CD4-positive, alpha-beta T cell treated with Interleukin-17A for 1 hour (primary cell): ENCODE data around the gene RHOT1.
"Not testable (repeated sequence)": the region's sequence is repeated elsewhere in the genome, so short reads cannot be mapped to it uniquely, and the experiment has no call there.

Experiments
- DNase-seq: peaks from one replicate; pipeline ENCODE4 v3.0.0-alpha.2; 2020

Gene RHOT1

GRCh38 chr17:32142038-32142856, at the start of gene RHOT1:
Gene RHOT1, plus strand, starts transcription at chr17:32142502. Its CDS starts 191 bp downstream, at chr17:32142693.
- DNase-seq: peak; percentile 83

GRCh38 chr17:32099686-32100085, 42.6 kb upstream of the RHOT1 start:
- no peak for DNase-seq

- not testable (repeated sequence) for DNase-seq
Observed at GRCh38 chr17:32100323-32100722, 42.0 kb upstream of the RHOT1 start.

GRCh38 chr17:32100971-32101631, 41.2 kb upstream of the RHOT1 start:
- DNase-seq: no peak

- DNase-seq: no peak
Observed at GRCh38 chr17:32102172-32102571, 40.1 kb upstream of the RHOT1 start.

GRCh38 chr17:32102646-32103186, 39.6 kb upstream of the RHOT1 start:
- no peak for DNase-seq

GRCh38 chr17:32103476-32104113, 38.7 kb upstream of the RHOT1 start:
- no peak for DNase-seq

- no peak for DNase-seq
Observed at GRCh38 chr17:32104158-32104557, 38.1 kb upstream of the RHOT1 start.

GRCh38 chr17:32106471-32106981, 35.8 kb upstream of the RHOT1 start:
- DNase-seq: not testable (repeated sequence)

- not testable (repeated sequence) for DNase-seq
Observed at GRCh38 chr17:32107194-32107593, 35.1 kb upstream of the RHOT1 start.

GRCh38 chr17:32110596-32110995, 31.7 kb upstream of the RHOT1 start:
- no peak for DNase-seq

GRCh38 chr17:32111141-32111771, 31.0 kb upstream of the RHOT1 start:
- peak; percentile 50 for DNase-seq

GRCh38 chr17:32112416-32112815, 29.9 kb upstream of the RHOT1 start:
- no peak for DNase-seq

- DNase-seq: no peak
Observed at GRCh38 chr17:32114536-32114935, 27.8 kb upstream of the RHOT1 start.

- not testable (repeated sequence) for DNase-seq
Observed at GRCh38 chr17:32115546-32115945, 26.8 kb upstream of the RHOT1 start.

GRCh38 chr17:32116937-32117336, 25.4 kb upstream of the RHOT1 start:
- no peak for DNase-seq

GRCh38 chr17:32117399-32117798, 24.9 kb upstream of the RHOT1 start:
- DNase-seq: no peak

GRCh38 chr17:32118088-32118487, 24.2 kb upstream of the RHOT1 start:
- DNase-seq: not testable (repeated sequence)

GRCh38 chr17:32118835-32119234, 23.5 kb upstream of the RHOT1 start:
- DNase-seq: no peak

- no peak for DNase-seq
Observed at GRCh38 chr17:32120141-32120540, 22.2 kb upstream of the RHOT1 start.

- no peak for DNase-seq
Observed at GRCh38 chr17:32120716-32121115, 21.6 kb upstream of the RHOT1 start.

- DNase-seq: no peak
Observed at GRCh38 chr17:32123782-32124181, 18.5 kb upstream of the RHOT1 start.
